Esophagus (tissue), 2 donors: ENCODE measurements around the gene ADAMTS6. TPM values are rescaled to one million over a fixed set of nuclear protein-coding genes. Genes with fewer than 3 reads are reported as not detected.
"Not testable (repeated sequence)": the region's sequence is repeated elsewhere in the genome, so short reads cannot be mapped to it uniquely, and the experiment has no call there.

Source experiments
- H3K27ac ChIP-seq, 2 donors: one replicate each; pipeline ENCODE4 v1.5.1; 2013; ENCODE audit warnings: low read depth in 2 of 2, mild to moderate bottlenecking in 2 of 2, inconsistent platforms in 1 of 2, low read length in 1 of 2, moderate library complexity in 1 of 2
- H3K27me3 ChIP-seq, 2 donors: one replicate each; pipeline ENCODE4 v1.6.1; 2013; ENCODE audit warnings: low read length in 2 of 2, control low read depth in 1 of 2, mild to moderate bottlenecking in 1 of 2; ENCODE audit not compliant: insufficient read depth in 2 of 2, control insufficient read depth in 1 of 2
- H3K36me3 ChIP-seq, 2 donors: one replicate each; pipeline ENCODE4 v1.6.1; 2013; ENCODE audit warnings: low read length in 1 of 2; ENCODE audit not compliant: control insufficient read depth in 2 of 2, insufficient read depth in 2 of 2
- H3K4me1 ChIP-seq, 2 donors: one replicate each; pipeline ENCODE4 v1.6.1; 2013; ENCODE audit warnings: low read length in 1 of 2; ENCODE audit not compliant: control insufficient read depth in 2 of 2, insufficient read depth in 2 of 2
- H3K4me3 ChIP-seq, 2 donors: one replicate each; pipeline ENCODE4 v1.5.1; 2013; ENCODE audit warnings: low read length in 2 of 2, mild to moderate bottlenecking in 2 of 2, low read depth in 1 of 2, moderate library complexity in 1 of 2
- H3K9me3 ChIP-seq, 2 donors: one replicate each; pipeline ENCODE4 v1.6.1; 2013; ENCODE audit warnings: mild to moderate bottlenecking in 2 of 2, low read depth in 1 of 2, low read length in 1 of 2, moderate library complexity in 1 of 2; ENCODE audit not compliant: control insufficient read depth in 2 of 2, insufficient read depth in 1 of 2
- WGBS, 2 donors: extraction: QIAGEN DNeasy Blood & Tissue Kit; methylation state at CpG; one replicate each; pipeline ENCODE4 v1.1.7; 2013; 5-methylcytosine and 5-hydroxymethylcytosine counted together
- polyA plus RNA-seq, 2 donors: library from polyadenylated mRNA; stranded (reverse); fragments of 200-250 nt; gene quantifications; one replicate each; pipeline ENCODE4 v1.2.3, GENCODE V29; 2013
- donor health status: healthy with polysubstance abuse.
- donor health status: Bipolar disorder and iron deficiency.

The ADAMTS6 gene
- polyA plus RNA-seq, 2 donors: 0.16 to 0.25 TPM

GRCh38 chr5:65391591-65391990, 90.1 kb downstream of the ADAMTS6 start:
- Histone ChIP-seq H3K27me3 (no peaks in the 10 kb centered on the region), H3K4me1 (peaks cover 0 to 2% of the 10 kb centered on the region in 2 donors), H3K9me3 (no peaks in the 10 kb centered on the region), H3K4me3 (no peak overlapping the region), H3K36me3 (no peaks in the 10 kb centered on the region), H3K27ac (no peak overlapping the region)
- 90 to 92% methylated on average over 4 of the region's 4 CpGs for WGBS, 2 donors

- no peak overlapping the region for H3K4me3 ChIP-seq
- H3K36me3 ChIP-seq: no peaks in the 10 kb centered on the region
- H3K27ac ChIP-seq: no peak overlapping the region
- H3K27me3 ChIP-seq: no peaks in the 10 kb centered on the region
- 59 to 74% methylated on average over 3 of the region's 3 CpGs for WGBS, 2 donors
- H3K4me1 ChIP-seq: peaks cover 0 to 2% of the 10 kb centered on the region in 2 donors
- no peaks in the 10 kb centered on the region for H3K9me3 ChIP-seq
Observed at GRCh38 chr5:65390208-65390607, 91.5 kb downstream of the ADAMTS6 start.

GRCh38 chr5:65383859-65384258, 97.9 kb downstream of the ADAMTS6 start:
- 70 to 80% methylated on average over 7 of the region's 7 CpGs for WGBS, 2 donors
- Histone ChIP-seq H3K27ac (no peak overlapping the region), H3K4me3 (no peak overlapping the region), H3K27me3 (no peaks in the 10 kb centered on the region), H3K4me1 (no peaks in the 10 kb centered on the region), H3K36me3 (no peaks in the 10 kb centered on the region), H3K9me3 (no peaks in the 10 kb centered on the region)

- Histone ChIP-seq H3K4me3 (no peak overlapping the region), H3K27ac (no peak overlapping the region), H3K36me3 (no peaks in the 10 kb centered on the region), H3K4me1 (no peaks in the 10 kb centered on the region), H3K9me3 (no peaks in the 10 kb centered on the region), H3K27me3 (no peaks in the 10 kb centered on the region)
- 75 to 76% methylated on average over 1 of the region's 1 CpG for WGBS, 2 donors
Observed at GRCh38 chr5:65382582-65382981, 99.1 kb downstream of the ADAMTS6 start.

GRCh38 chr5:65370505-65370904, 111.2 kb downstream of the ADAMTS6 start:
- WGBS, 2 donors: 92 to 94% methylated on average over 15 of the region's 15 CpGs
- H3K4me1 ChIP-seq: not testable (repeated sequence)

GRCh38 chr5:65366655-65367054, 115.1 kb downstream of the ADAMTS6 start:
- H3K4me3 ChIP-seq: no peak overlapping the region
- no peak overlapping the region for H3K27ac ChIP-seq
- no peaks in the 10 kb centered on the region for H3K9me3 ChIP-seq
- no peaks in the 10 kb centered on the region for H3K36me3 ChIP-seq
- no peaks in the 10 kb centered on the region for H3K27me3 ChIP-seq
- no peaks in the 10 kb centered on the region for H3K4me1 ChIP-seq
- WGBS, 2 donors: 69 to 77% methylated on average over 2 of the region's 2 CpGs

More at GRCh38 chr5:65370505-65370904, 111.2 kb downstream of the ADAMTS6 start:
- H3K27ac ChIP-seq, H3K36me3 ChIP-seq, H3K27me3 ChIP-seq, H3K4me3 ChIP-seq, H3K9me3 ChIP-seq: not testable (repeated sequence)

GRCh38 chr5:65364907-65365306, 116.8 kb downstream of the ADAMTS6 start:
- H3K36me3 ChIP-seq: no peaks in the 10 kb centered on the region
- no peaks in the 10 kb centered on the region for H3K9me3 ChIP-seq
- 67 to 75% methylated on average over 2 of the region's 2 CpGs for WGBS, 2 donors
- no peak overlapping the region for H3K27ac ChIP-seq
- H3K4me1 ChIP-seq: no peaks in the 10 kb centered on the region
- no peak overlapping the region for H3K4me3 ChIP-seq
- H3K27me3 ChIP-seq: no peaks in the 10 kb centered on the region

- Histone ChIP-seq H3K36me3 (no peaks in the 10 kb centered on the region), H3K9me3 (no peaks in the 10 kb centered on the region), H3K27ac (no peak overlapping the region), H3K27me3 (no peaks in the 10 kb centered on the region), H3K4me1 (no peaks in the 10 kb centered on the region), H3K4me3 (no peak overlapping the region)
- 53 to 54% methylated on average over 2 of the region's 2 CpGs for WGBS, 2 donors
Observed at GRCh38 chr5:65363499-65363898, 118.2 kb downstream of the ADAMTS6 start.

- Histone ChIP-seq H3K27me3 (no peaks in the 10 kb centered on the region), H3K4me3 (no peak overlapping the region), H3K36me3 (no peaks in the 10 kb centered on the region), H3K4me1 (no peaks in the 10 kb centered on the region), H3K27ac (no peak overlapping the region), H3K9me3 (no peaks in the 10 kb centered on the region)
- WGBS, 2 donors: 83 to 84% methylated on average over 5 of the region's 5 CpGs
Observed at GRCh38 chr5:65359981-65360380, 121.7 kb downstream of the ADAMTS6 start.

- Histone ChIP-seq H3K36me3 (no peaks in the 10 kb centered on the region), H3K4me3 (no peak overlapping the region), H3K9me3 (no peaks in the 10 kb centered on the region), H3K4me1 (no peaks in the 10 kb centered on the region), H3K27me3 (no peaks in the 10 kb centered on the region), H3K27ac (no peak overlapping the region)
- 69 to 70% methylated on average over 3 of the region's 3 CpGs for whole genome bisulfite sequencing, 2 donors
Observed at GRCh38 chr5:65359569-65359968, 122.2 kb downstream of the ADAMTS6 start.
